HPDE6-E6E7 (cell line): ENCODE measurements around the gene RAB40C.
"Not testable (repeated sequence)": the region's sequence is repeated elsewhere in the genome, so short reads cannot be mapped to it uniquely, and the experiment has no call there.

Experiments used
- DNase-seq: peaks from one replicate; pipeline ENCODE4 v3.0.0; 2011; ENCODE audit warnings: missing footprints; ENCODE audit errors: extremely low spot score

RAB40C gene

GRCh38 chr16:588889-589657, 793 bp upstream of the RAB40C start:
- DNase-seq = no peak

GRCh38 chr16:590188-590814, 435 bp downstream of the RAB40C start:
- no peak for DNase-seq

- DNase-seq = no peak
These were observed 942 bp downstream of the RAB40C start for GRCh38 chr16:590815-591200.

GRCh38 chr16:591231-591630, 1.4 kb downstream of the RAB40C start:
- DNase-seq = no peak

GRCh38 chr16:591892-592517, 2.1 kb downstream of the RAB40C start:
- DNase-seq = no peak

- peak; percentile 87 for DNase-seq
These were observed 2.8 kb downstream of the RAB40C start for GRCh38 chr16:592518-593306.

- peak; percentile 74 for DNase-seq
These were observed 3.5 kb downstream of the RAB40C start for GRCh38 chr16:593406-593805.

GRCh38 chr16:593807-594206, 3.9 kb downstream of the RAB40C start:
- no peak for DNase-seq

- DNase-seq = no peak
These were observed 5.2 kb downstream of the RAB40C start for GRCh38 chr16:595094-595528.

GRCh38 chr16:595942-596735, 6.3 kb downstream of the RAB40C start:
- no peak for DNase-seq

- DNase-seq = no peak
These were observed 6.8 kb downstream of the RAB40C start for GRCh38 chr16:596736-597060.

- DNase-seq = not testable (repeated sequence)
These were observed 7.8 kb downstream of the RAB40C start for GRCh38 chr16:597655-598054.

- no peak for DNase-seq
These were observed 9.2 kb downstream of the RAB40C start for GRCh38 chr16:598823-599739.

- DNase-seq = no peak
These were observed 10.9 kb downstream of the RAB40C start for GRCh38 chr16:600781-601180.

- no peak for DNase-seq
These were observed 14.1 kb downstream of the RAB40C start for GRCh38 chr16:603933-604332.

GRCh38 chr16:606656-607307, 16.9 kb downstream of the RAB40C start:
- DNase-seq = no peak

GRCh38 chr16:608019-608418, 18.2 kb downstream of the RAB40C start:
- DNase-seq = no peak

- no peak for DNase-seq
These were observed 19.4 kb downstream of the RAB40C start for GRCh38 chr16:609316-609715.

- DNase-seq = no peak
These were observed 20.1 kb downstream of the RAB40C start for GRCh38 chr16:609984-610383.
